GM12878 (cell line): ENCODE measurements around the gene ITPR2.

Source experiments
- BHLHE40 ChIP-seq, 2 experiments: fragments of 450-650 bp in 1 of 2; IDR thresholded peaks; 2 replicates each; pipeline ENCODE4 v1.6.1; 2011 to 2017; ENCODE audit warnings: low read depth in 2 of 2, borderline replicate concordance in 1 of 2, improper control_type of control experiment in 1 of 2, low read length in 1 of 2, mild to moderate bottlenecking in 1 of 2
- CHD2 ChIP-seq: IDR thresholded peaks from 2 replicates; pipeline ENCODE4 v1.6.1; 2011; ENCODE audit warnings: low read depth, low read length, improper control_type of control experiment, borderline replicate concordance
- CTCF ChIP-seq, 3 experiments: IDR thresholded peaks in 2 of 3; conservative IDR thresholded peaks in 1 of 3; 2 replicates each; pipeline ENCODE4 v1.5.1; 2011; ENCODE audit warnings: low read depth in 3 of 3, low read length in 3 of 3, mild to moderate bottlenecking in 3 of 3, control low read depth in 2 of 3, moderate library complexity in 2 of 3, inconsistent platforms in 1 of 3, mixed read lengths in 1 of 3; ENCODE audit not compliant: control insufficient read depth in 2 of 3, insufficient read depth in 1 of 3; ENCODE audit errors: extremely low read depth in 1 of 3
- GABPA ChIP-seq: IDR thresholded peaks from 2 replicates; pipeline ENCODE4 v1.6.1; 2014; ENCODE audit warnings: antibody characterized with exemption, low read depth, mild to moderate bottlenecking, inconsistent platforms
- NR2F1 ChIP-seq: fragments of 450-650 bp; conservative IDR thresholded peaks from 2 replicates; pipeline ENCODE4 v1.6.1; 2017; ENCODE audit warnings: mild to moderate bottlenecking
- POLR2A ChIP-seq: IDR thresholded peaks from 2 replicates; pipeline ENCODE4 v1.6.1; 2011; ENCODE audit warnings: low read depth, mild to moderate bottlenecking, low read length
- RAD21 ChIP-seq: IDR thresholded peaks from 2 replicates; pipeline ENCODE4 v1.6.1; 2011; ENCODE audit warnings: mild to moderate bottlenecking, low read depth, low read length, moderate library complexity; ENCODE audit not compliant: insufficient read depth
- SIN3A ChIP-seq: IDR thresholded peaks from 2 replicates; pipeline ENCODE4 v1.6.1; 2012; ENCODE audit warnings: low read depth, low read length, improper control_type of control experiment
- SIX5 ChIP-seq: IDR thresholded peaks from 2 replicates; pipeline ENCODE4 v1.6.1; 2011; ENCODE audit warnings: mild to moderate bottlenecking, low read depth, low read length, moderate library complexity; ENCODE audit not compliant: severe bottlenecking
- SMC3 ChIP-seq: IDR thresholded peaks from 2 replicates; pipeline ENCODE4 v1.6.1; 2011; ENCODE audit warnings: low read length, improper control_type of control experiment, borderline replicate concordance
- YY1 ChIP-seq: IDR thresholded peaks from 2 replicates; pipeline ENCODE4 v1.6.1; 2011; ENCODE audit warnings: low read depth, mild to moderate bottlenecking, low read length
- ZZZ3 ChIP-seq: IDR thresholded peaks from 2 replicates; pipeline ENCODE4 v1.6.1; 2011; ENCODE audit warnings: low read depth; ENCODE audit not compliant: control insufficient read depth, insufficient read length
- TF ChIP-seq, protein P1 (sequence below): IDR thresholded peaks from 2 replicates; pipeline ENCODE4 v1.6.1; 2012; ENCODE audit warnings: mild to moderate bottlenecking, low read depth, low read length

- TF ChIP-seq ZZZ3 (no peak), SIX5 (no peak), CHD2 (no peak), RAD21 (no peak), GABPA (no peak), BHLHE40 (IDR thresholded peaks at IDR 0.05; ENCODE audit: borderline replicate concordance in 1 of 2, low read depth in 2 of 2, low read length in 1 of 2) (no peak), CTCF (IDR thresholded peaks at IDR 0.05 in 2 of 3, conservative IDR thresholded peaks at IDR 0.05 in 1 of 3; ENCODE audit: control insufficient read depth in 2 of 3, extremely low read depth in 1 of 3, insufficient read depth in 1 of 3, low read depth in 3 of 3, low read length in 3 of 3) (no peak), POLR2A (no peak), YY1 (no peak), NR2F1 (no peak), SIN3A (no peak), SMC3 (no peak)
- TF ChIP-seq, protein P1, sequence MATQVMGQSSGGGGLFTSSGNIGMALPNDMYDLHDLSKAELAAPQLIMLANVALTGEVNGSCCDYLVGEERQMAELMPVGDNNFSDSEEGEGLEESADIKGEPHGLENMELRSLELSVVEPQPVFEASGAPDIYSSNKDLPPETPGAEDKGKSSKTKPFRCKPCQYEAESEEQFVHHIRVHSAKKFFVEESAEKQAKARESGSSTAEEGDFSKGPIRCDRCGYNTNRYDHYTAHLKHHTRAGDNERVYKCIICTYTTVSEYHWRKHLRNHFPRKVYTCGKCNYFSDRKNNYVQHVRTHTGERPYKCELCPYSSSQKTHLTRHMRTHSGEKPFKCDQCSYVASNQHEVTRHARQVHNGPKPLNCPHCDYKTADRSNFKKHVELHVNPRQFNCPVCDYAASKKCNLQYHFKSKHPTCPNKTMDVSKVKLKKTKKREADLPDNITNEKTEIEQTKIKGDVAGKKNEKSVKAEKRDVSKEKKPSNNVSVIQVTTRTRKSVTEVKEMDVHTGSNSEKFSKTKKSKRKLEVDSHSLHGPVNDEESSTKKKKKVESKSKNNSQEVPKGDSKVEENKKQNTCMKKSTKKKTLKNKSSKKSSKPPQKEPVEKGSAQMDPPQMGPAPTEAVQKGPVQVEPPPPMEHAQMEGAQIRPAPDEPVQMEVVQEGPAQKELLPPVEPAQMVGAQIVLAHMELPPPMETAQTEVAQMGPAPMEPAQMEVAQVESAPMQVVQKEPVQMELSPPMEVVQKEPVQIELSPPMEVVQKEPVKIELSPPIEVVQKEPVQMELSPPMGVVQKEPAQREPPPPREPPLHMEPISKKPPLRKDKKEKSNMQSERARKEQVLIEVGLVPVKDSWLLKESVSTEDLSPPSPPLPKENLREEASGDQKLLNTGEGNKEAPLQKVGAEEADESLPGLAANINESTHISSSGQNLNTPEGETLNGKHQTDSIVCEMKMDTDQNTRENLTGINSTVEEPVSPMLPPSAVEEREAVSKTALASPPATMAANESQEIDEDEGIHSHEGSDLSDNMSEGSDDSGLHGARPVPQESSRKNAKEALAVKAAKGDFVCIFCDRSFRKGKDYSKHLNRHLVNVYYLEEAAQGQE, result no peak
These were observed 46.5 kb downstream of the ITPR2 start for GRCh38 chr12:26786491-26786864.
